Thyroid gland (tissue), 4 donors: ENCODE data around the gene PCDHGA10.
"Not testable (repeated sequence)": the region's sequence is repeated elsewhere in the genome, so short reads cannot be mapped to it uniquely, and the experiment has no call there.

ENCODE experiments used
- CTCF ChIP-seq, 6 experiments: fragments of 200-600 bp in 3 of 6; fragments of 450-650 bp in 3 of 6; sonication (generic) in 3 of 6; IDR thresholded peaks; one replicate each; pipeline ENCODE4 v1.5.1; 2016 to 2019; ENCODE audit warnings: antibody characterized with exemption in 6 of 6, mild to moderate bottlenecking in 2 of 6, inconsistent platforms in 1 of 6, moderate library complexity in 1 of 6
- POLR2A ChIP-seq, 2 donors: fragments of 450-650 bp; IDR thresholded peaks; one replicate each; pipeline ENCODE4 v1.6.1; 2017; ENCODE audit warnings: antibody characterized with exemption in 2 of 2, mild to moderate bottlenecking in 2 of 2, moderate library complexity in 1 of 2

- TF ChIP-seq CTCF (IDR thresholded peaks at IDR 0.05) = peak; percentile 42 to 73 (median 64)
- not testable (repeated sequence) for TF ChIP-seq POLR2A (IDR thresholded peaks at IDR 0.05)
These were observed 4.8 kb downstream of the PCDHGA10 start, which contains the start of gene PCDHGB7 for GRCh38 chr5:141417494-141418172.
